ENCODE data around the gene RALGAPB.

The RALGAPB gene

GRCh38 chr20:38612751-38613515, 140.3 kb downstream of the RALGAPB start:
- no peak for DNase-seq (ENCODE audit: low read depth)

- no peak for DNase-seq (ENCODE audit: low read depth)
Measured at GRCh38 chr20:38615283-38615682, 142.6 kb downstream of the RALGAPB start.

- DNase-seq (ENCODE audit: low read depth), result no peak
Measured at GRCh38 chr20:38616457-38616856, 143.8 kb downstream of the RALGAPB start.

- DNase-seq (ENCODE audit: low read depth), result no peak
Measured at GRCh38 chr20:38617011-38617829, 144.6 kb downstream of the RALGAPB start.

- DNase-seq (ENCODE audit: low read depth), result no peak
Measured at GRCh38 chr20:38617830-38618196, 145.2 kb downstream of the RALGAPB start.

GRCh38 chr20:38620441-38620840, 147.8 kb downstream of the RALGAPB start:
- no peak for DNase-seq (ENCODE audit: low read depth)

- DNase-seq (ENCODE audit: low read depth), result no peak
Measured at GRCh38 chr20:38623061-38623460, 150.4 kb downstream of the RALGAPB start.

- no peak for DNase-seq (ENCODE audit: low read depth)
Measured at GRCh38 chr20:38624084-38624483, 151.4 kb downstream of the RALGAPB start.

GRCh38 chr20:38625896-38626295, 153.3 kb downstream of the RALGAPB start:
- DNase-seq (ENCODE audit: low read depth), result no peak

GRCh38 chr20:38626921-38627659, 154.4 kb downstream of the RALGAPB start:
- no peak for DNase-seq (ENCODE audit: low read depth)
